ENCODE data around the gene CRISPLD2.

DNA sequence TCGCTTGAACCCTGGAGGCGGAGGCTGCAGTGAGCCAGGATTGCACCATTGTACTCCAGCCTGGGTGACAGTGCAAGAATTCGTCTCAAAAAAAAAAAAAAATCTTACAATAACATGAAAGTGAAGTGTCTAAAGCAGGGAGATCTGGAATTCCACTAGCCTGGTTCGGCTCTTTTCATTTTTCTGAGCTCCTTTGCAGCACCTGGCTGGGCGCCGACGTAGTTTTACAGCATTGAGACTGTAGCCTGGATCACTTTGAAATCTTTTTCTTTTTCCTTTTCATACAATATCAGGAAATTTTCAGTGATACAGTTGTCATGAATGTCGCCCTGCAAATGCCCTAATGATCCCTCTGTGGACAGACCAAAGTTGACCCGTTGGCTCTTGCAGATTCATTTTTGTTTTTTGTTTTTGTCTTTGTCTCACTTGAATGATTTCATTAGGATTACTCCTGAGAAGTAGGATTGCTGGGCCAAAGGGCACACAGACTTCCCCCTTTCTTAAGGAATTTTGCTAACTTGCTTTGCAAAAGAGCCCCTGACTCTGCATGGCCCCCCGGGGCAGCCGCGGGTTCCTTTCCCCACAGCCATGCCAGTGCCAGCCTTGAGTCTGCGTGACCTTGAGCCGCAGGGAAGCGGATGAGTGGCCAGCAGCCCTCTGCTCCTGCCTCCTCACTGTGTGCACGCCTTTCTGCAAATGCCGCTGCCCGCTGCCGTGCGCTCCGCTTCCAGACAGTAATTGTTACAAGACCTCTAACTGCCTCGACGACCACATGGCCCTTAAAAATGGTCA is 28.0 kb downstream of the CRISPLD2 start:
- TF ChIP-seq, protein P1, sequence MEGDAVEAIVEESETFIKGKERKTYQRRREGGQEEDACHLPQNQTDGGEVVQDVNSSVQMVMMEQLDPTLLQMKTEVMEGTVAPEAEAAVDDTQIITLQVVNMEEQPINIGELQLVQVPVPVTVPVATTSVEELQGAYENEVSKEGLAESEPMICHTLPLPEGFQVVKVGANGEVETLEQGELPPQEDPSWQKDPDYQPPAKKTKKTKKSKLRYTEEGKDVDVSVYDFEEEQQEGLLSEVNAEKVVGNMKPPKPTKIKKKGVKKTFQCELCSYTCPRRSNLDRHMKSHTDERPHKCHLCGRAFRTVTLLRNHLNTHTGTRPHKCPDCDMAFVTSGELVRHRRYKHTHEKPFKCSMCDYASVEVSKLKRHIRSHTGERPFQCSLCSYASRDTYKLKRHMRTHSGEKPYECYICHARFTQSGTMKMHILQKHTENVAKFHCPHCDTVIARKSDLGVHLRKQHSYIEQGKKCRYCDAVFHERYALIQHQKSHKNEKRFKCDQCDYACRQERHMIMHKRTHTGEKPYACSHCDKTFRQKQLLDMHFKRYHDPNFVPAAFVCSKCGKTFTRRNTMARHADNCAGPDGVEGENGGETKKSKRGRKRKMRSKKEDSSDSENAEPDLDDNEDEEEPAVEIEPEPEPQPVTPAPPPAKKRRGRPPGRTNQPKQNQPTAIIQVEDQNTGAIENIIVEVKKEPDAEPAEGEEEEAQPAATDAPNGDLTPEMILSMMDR (IDR thresholded peaks at IDR 0.05): no peak
- TF ChIP-seq EP300 (IDR thresholded peaks at IDR 0.05): no peak

Data from suprapubic skin (tissue), 3 donors.